PFSK-1 (cell line): ENCODE measurements around the gene NFE2L1.

Source experiments
- FOXP2 ChIP-seq: optimal IDR thresholded peaks from 2 replicates; pipeline ENCODE3; 2011; ENCODE audit warnings: borderline replicate concordance, control low read depth, inconsistent platforms; ENCODE audit not compliant: insufficient read depth; ENCODE audit errors: extremely low read length, extremely low read depth
- POLR2AphosphoS5 ChIP-seq: IDR thresholded peaks from 2 replicates; pipeline ENCODE4 v1.6.1; 2012; ENCODE audit warnings: low read depth, mild to moderate bottlenecking, control low read depth, low read length, moderate library complexity
- REST ChIP-seq, 2 experiments: IDR thresholded peaks; 2 replicates each; pipeline versions ENCODE4 v1.6.1 to v1.8.0; 2011 to 2012; ENCODE audit warnings: low read depth in 2 of 2, low read length in 2 of 2, control low read depth in 1 of 2, inconsistent platforms in 1 of 2, mild to moderate bottlenecking in 1 of 2, moderate library complexity in 1 of 2; ENCODE audit not compliant: insufficient read depth in 1 of 2
- SIN3A ChIP-seq: IDR thresholded peaks from 2 replicates; pipeline ENCODE4 v1.6.1; 2012; ENCODE audit warnings: mild to moderate bottlenecking, low read length, moderate library complexity, borderline replicate concordance; ENCODE audit not compliant: insufficient read depth
- TAF1 ChIP-seq: IDR thresholded peaks from 2 replicates; pipeline ENCODE4 v1.6.1; 2012; ENCODE audit warnings: low read length, control low read depth, borderline replicate concordance; ENCODE audit not compliant: insufficient read depth

Gene NFE2L1

DNA sequence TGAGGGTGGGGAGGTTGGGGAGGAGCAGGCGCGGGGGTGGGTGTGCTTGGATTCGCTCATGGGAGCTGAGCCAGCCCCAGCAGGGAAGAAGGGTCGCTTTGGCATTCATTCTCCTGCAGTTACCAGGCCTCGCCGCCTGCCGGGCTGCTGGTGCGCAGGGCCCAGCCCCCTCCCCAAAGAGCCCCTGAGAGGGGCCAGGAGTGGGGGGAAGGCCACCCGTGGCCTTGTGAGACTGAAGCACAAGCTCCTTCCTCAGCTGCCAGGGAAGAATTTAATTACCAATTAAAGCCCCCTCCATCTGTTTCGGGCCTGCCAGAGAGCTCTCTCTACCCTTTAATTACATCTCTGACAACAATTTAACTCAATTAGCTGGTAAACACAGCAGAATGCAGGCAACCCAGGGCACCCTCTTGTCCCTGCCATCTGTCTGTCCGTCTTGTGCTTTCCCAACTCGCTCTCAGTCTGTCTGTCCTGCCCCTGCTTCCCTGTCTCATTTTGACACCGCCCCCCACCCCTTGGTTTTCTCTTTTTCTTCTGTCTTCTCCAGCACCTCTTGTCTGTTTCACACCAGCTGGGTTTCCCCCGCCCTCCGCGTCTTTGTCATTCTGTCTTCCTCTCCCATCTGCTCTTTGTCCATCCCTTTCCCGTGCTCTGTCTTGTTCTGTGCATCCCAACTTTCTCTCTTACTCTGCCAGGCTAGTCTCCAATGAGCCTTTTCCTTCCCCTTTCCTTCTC lies 44.6 kb upstream of the NFE2L1 start:
- TF ChIP-seq POLR2AphosphoS5: no peak
- TF ChIP-seq FOXP2: no peak
- no peak for TF ChIP-seq REST (IDR thresholded peaks at IDR 0.05; ENCODE audit: insufficient read depth in 1 of 2, low read depth in 2 of 2, low read length in 2 of 2)
- no peak for TF ChIP-seq TAF1
- TF ChIP-seq SIN3A: no peak

GRCh38 chr17:48004983-48005382 lies 43.2 kb upstream of the NFE2L1 start:
- TF ChIP-seq POLR2AphosphoS5 (no peak), FOXP2 (no peak), SIN3A (no peak), TAF1 (no peak), REST (IDR thresholded peaks at IDR 0.05; ENCODE audit: insufficient read depth in 1 of 2, low read depth in 2 of 2, low read length in 2 of 2) (no peak)

GRCh38 chr17:48006936-48007709 lies 41.0 kb upstream of the NFE2L1 start:
- TF ChIP-seq POLR2AphosphoS5 (no peak), TAF1 (no peak), SIN3A (no peak), FOXP2 (no peak), REST (IDR thresholded peaks at IDR 0.05; ENCODE audit: insufficient read depth in 1 of 2, low read depth in 2 of 2, low read length in 2 of 2) (no peak)

- no peak for TF ChIP-seq REST (IDR thresholded peaks at IDR 0.05; ENCODE audit: insufficient read depth in 1 of 2, low read depth in 2 of 2, low read length in 2 of 2)
- TF ChIP-seq FOXP2: no peak
- TF ChIP-seq TAF1: no peak
- no peak for TF ChIP-seq SIN3A
- no peak for TF ChIP-seq POLR2AphosphoS5
Measured at GRCh38 chr17:48010193-48010592, 38.0 kb upstream of the NFE2L1 start.
